GM21619 (cell line): ENCODE measurements around the gene RCSD1.

Experiments
- ATAC-seq: cut with Tn5 transposase; IDR thresholded peaks from one replicate; pipeline ENCODE4 v1.9.1; 2021; ENCODE audit not compliant: unreplicated experiment

The RCSD1 gene

GRCh38 chr1:167683226-167683625 is 53.2 kb downstream of the RCSD1 start:
- no peak for ATAC-seq

- no peak for ATAC-seq
Measured at GRCh38 chr1:167683641-167684502, 53.8 kb downstream of the RCSD1 start.

GRCh38 chr1:167685844-167686243 is 55.8 kb downstream of the RCSD1 start:
- no peak for ATAC-seq

GRCh38 chr1:167687919-167688519 is 58.0 kb downstream of the RCSD1 start:
- peak; percentile 55 for ATAC-seq

GRCh38 chr1:167689567-167689920 is 59.5 kb downstream of the RCSD1 start:
- no peak for ATAC-seq

GRCh38 chr1:167690053-167690452 is 60.0 kb downstream of the RCSD1 start:
- no peak for ATAC-seq

GRCh38 chr1:167693425-167694045 is 63.5 kb downstream of the RCSD1 start:
- no peak for ATAC-seq

- ATAC-seq = no peak
Measured at GRCh38 chr1:167694691-167695090, 64.7 kb downstream of the RCSD1 start.

GRCh38 chr1:167695147-167695546 is 65.1 kb downstream of the RCSD1 start:
- ATAC-seq = no peak

- ATAC-seq = no peak
Measured at GRCh38 chr1:167695756-167696561, 65.9 kb downstream of the RCSD1 start.

- ATAC-seq = no peak
Measured at GRCh38 chr1:167697667-167698141, 67.7 kb downstream of the RCSD1 start.

GRCh38 chr1:167698313-167698712 is 68.3 kb downstream of the RCSD1 start:
- ATAC-seq = no peak

GRCh38 chr1:167701510-167701909 is 71.5 kb downstream of the RCSD1 start:
- ATAC-seq = no peak

- ATAC-seq = no peak
Measured at GRCh38 chr1:167703557-167703956, 73.5 kb downstream of the RCSD1 start.

GRCh38 chr1:167704715-167705114 is 74.7 kb downstream of the RCSD1 start:
- no peak for ATAC-seq

GRCh38 chr1:167705250-167705649 is 75.2 kb downstream of the RCSD1 start:
- no peak for ATAC-seq

- no peak for ATAC-seq
Measured at GRCh38 chr1:167706363-167706762, 76.3 kb downstream of the RCSD1 start.

- peak; percentile 45 for ATAC-seq
Measured at GRCh38 chr1:167706931-167707877, 77.2 kb downstream of the RCSD1 start.

- no peak for ATAC-seq
Measured at GRCh38 chr1:167707942-167708341, 77.9 kb downstream of the RCSD1 start.

GRCh38 chr1:167708940-167709389 is 78.9 kb downstream of the RCSD1 start:
- ATAC-seq = peak; percentile 38
